GM12878 (cell line): ENCODE data around the gene SLC4A2. TPM values are rescaled to one million over a fixed set of nuclear protein-coding genes. Genes with fewer than 3 reads are reported as not detected.

Experiments used
- CBX5 ChIP-seq: sonication (generic); IDR thresholded peaks from 2 replicates; pipeline ENCODE4 v1.6.1; 2016; ENCODE audit warnings: low read depth, moderate library complexity, mild to moderate bottlenecking, inconsistent platforms
- CREM ChIP-seq: IDR thresholded peaks from 2 replicates; pipeline ENCODE4 v1.6.1; 2014; ENCODE audit warnings: antibody characterized with exemption, low read depth
- GATAD2B ChIP-seq: fragments of 450-650 bp; conservative IDR thresholded peaks from 2 replicates; pipeline ENCODE4 v1.6.1; 2017; ENCODE audit warnings: low read depth, mild to moderate bottlenecking, moderate library complexity
- HCFC1 ChIP-seq: fragments of 150-350 bp; IDR thresholded peaks from 2 replicates; pipeline ENCODE4 v1.6.1; 2014; ENCODE audit warnings: low read length
- MEF2A ChIP-seq: IDR thresholded peaks from 2 replicates; pipeline ENCODE4 v1.6.1; 2011; ENCODE audit warnings: low read depth, mild to moderate bottlenecking, low read length, moderate library complexity; ENCODE audit not compliant: insufficient read depth
- ZNF24 ChIP-seq: fragments of 450-650 bp; IDR thresholded peaks from 2 replicates; pipeline ENCODE4 v1.6.1; 2017; ENCODE audit warnings: antibody characterized with exemption, mild to moderate bottlenecking
- polyA plus RNA-seq, 11 experiments: library from polyadenylated mRNA; depleted of rRNA in 4 of 11; unstranded in 6 of 11; stranded (reverse) in 5 of 11; fragments of >200 nt; fragmentation: Nextera tagmentation in 4 of 11; fragmentation: Illumina TruSeq in 1 of 11; extraction: Ambion mirVana in 4 of 11; extraction: Trizol in 1 of 11; gene quantifications; 1 replicate in 1 of 11; 2 replicates in 10 of 11; pipeline versions ENCODE4 v1.2.1 to v1.2.3, GENCODE V29; 2011 to 2016; ENCODE audit warnings: inconsistent platforms in 2 of 11, missing spikeins in 2 of 11, low read depth in 1 of 11
- total RNA-seq, 4 experiments: library from RNA; depleted of rRNA in 3 of 4; stranded (reverse); fragments of >200 nt in 3 of 4; fragmentation: Illumina TruSeq in 1 of 4; extraction: Trizol in 1 of 4; gene quantifications; 2 replicates each; pipeline versions ENCODE4 v1.2.1 to v1.2.3, GENCODE V29; 2013 to 2021
- TF ChIP-seq, protein P1 (sequence below): fragments of 150-350 bp; IDR thresholded peaks from 2 replicates; pipeline ENCODE4 v1.6.1; 2014; ENCODE audit warnings: mild to moderate bottlenecking, low read depth, low read length
- TF ChIP-seq, protein P2 (sequence below): fragments of 450-650 bp; IDR thresholded peaks from 2 replicates; pipeline ENCODE4 v1.6.1; 2017; ENCODE audit warnings: antibody characterized with exemption, mild to moderate bottlenecking, moderate library complexity

SLC4A2 gene
- total and polyA plus RNA-seq, 10 of the 15 experiments (the other 5 are each of a cell fraction or from before 2014, with no cell fraction given): 2.7 to 78.6 (median 30.1) TPM

- TF ChIP-seq ZNF24 (no peak), HCFC1 (peak; percentile 86), MEF2A (0 out of 2 replicates have a peak, but pooled peaks have one; percentile 24), GATAD2B (0 out of 2 replicates have a peak, but pooled peaks have one; percentile 10), CREM (peak; percentile 60), CBX5 (0 out of 2 replicates have a peak, but pooled peaks have one; percentile 47)
- TF ChIP-seq, protein P1, sequence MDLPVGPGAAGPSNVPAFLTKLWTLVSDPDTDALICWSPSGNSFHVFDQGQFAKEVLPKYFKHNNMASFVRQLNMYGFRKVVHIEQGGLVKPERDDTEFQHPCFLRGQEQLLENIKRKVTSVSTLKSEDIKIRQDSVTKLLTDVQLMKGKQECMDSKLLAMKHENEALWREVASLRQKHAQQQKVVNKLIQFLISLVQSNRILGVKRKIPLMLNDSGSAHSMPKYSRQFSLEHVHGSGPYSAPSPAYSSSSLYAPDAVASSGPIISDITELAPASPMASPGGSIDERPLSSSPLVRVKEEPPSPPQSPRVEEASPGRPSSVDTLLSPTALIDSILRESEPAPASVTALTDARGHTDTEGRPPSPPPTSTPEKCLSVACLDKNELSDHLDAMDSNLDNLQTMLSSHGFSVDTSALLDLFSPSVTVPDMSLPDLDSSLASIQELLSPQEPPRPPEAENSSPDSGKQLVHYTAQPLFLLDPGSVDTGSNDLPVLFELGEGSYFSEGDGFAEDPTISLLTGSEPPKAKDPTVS: no peak
- TF ChIP-seq, protein P2, sequence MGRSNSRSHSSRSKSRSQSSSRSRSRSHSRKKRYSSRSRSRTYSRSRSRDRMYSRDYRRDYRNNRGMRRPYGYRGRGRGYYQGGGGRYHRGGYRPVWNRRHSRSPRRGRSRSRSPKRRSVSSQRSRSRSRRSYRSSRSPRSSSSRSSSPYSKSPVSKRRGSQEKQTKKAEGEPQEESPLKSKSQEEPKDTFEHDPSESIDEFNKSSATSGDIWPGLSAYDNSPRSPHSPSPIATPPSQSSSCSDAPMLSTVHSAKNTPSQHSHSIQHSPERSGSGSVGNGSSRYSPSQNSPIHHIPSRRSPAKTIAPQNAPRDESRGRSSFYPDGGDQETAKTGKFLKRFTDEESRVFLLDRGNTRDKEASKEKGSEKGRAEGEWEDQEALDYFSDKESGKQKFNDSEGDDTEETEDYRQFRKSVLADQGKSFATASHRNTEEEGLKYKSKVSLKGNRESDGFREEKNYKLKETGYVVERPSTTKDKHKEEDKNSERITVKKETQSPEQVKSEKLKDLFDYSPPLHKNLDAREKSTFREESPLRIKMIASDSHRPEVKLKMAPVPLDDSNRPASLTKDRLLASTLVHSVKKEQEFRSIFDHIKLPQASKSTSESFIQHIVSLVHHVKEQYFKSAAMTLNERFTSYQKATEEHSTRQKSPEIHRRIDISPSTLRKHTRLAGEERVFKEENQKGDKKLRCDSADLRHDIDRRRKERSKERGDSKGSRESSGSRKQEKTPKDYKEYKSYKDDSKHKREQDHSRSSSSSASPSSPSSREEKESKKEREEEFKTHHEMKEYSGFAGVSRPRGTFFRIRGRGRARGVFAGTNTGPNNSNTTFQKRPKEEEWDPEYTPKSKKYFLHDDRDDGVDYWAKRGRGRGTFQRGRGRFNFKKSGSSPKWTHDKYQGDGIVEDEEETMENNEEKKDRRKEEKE: no peak
Measured at GRCh38 chr7:151028131-151028947, 31.1 kb upstream of the SLC4A2 start, which contains the start of gene ABCB8 (continued).
